HEK293 (cell line): ENCODE results near the gene PMP22.
A peak's percentile ranks its signal among the peaks of the same experiment; 100 is the strongest.

Source experiments
- CTCF ChIA-PET: fragments of 350-600 bp; formaldehyde crosslinking; extraction: SDS; loops from one replicate; lab custom pipeline; 2021; ENCODE audit warnings: antibody characterized with exemption; lab: Yijun Ruan, JAX
- POLR2A ChIA-PET: fragments of 300-600 bp; formaldehyde crosslinking; extraction: SDS; loops from one replicate; lab custom pipeline; 2020; ENCODE audit warnings: antibody characterized with exemption, inconsistent platforms; lab: Yijun Ruan, JAX
- H3K27ac ChIP-seq: fragments of 200-500 bp; sonication (Bioruptor generic); 2 replicates; pipeline ENCODE4 v1.5.1; 2014; ENCODE audit warnings: low read depth, low read length, control low read depth, inconsistent platforms; ENCODE audit errors: extremely low read depth
- H3K36me3 ChIP-seq, 2 experiments: fragments of 200-500 bp in 1 of 2; sonication (Bioruptor generic) in 1 of 2; 1 replicate in 1 of 2; 2 replicates in 1 of 2; pipeline ENCODE4 v1.5.1; 2014 to 2017; ENCODE audit warnings: inconsistent platforms in 2 of 2, low read length in 2 of 2; ENCODE audit not compliant: control insufficient read depth in 2 of 2, insufficient read depth in 1 of 2
- H3K4me1 ChIP-seq: fragments of 200-500 bp; sonication (Bioruptor generic); 2 replicates; pipeline ENCODE4 v1.5.1; 2014; ENCODE audit warnings: mild to moderate bottlenecking, low read length, inconsistent platforms; ENCODE audit not compliant: control insufficient read depth, insufficient read depth
- H3K4me3 ChIP-seq: 2 replicates; pipeline ENCODE4 v1.5.1; 2011; ENCODE audit warnings: low read depth, mild to moderate bottlenecking, control low read depth, low read length, moderate library complexity
- H3K9me3 ChIP-seq: fragments of 200-500 bp; sonication (Bioruptor generic); 2 replicates; pipeline ENCODE4 v1.5.1; 2014; ENCODE audit warnings: low read depth, low read length, inconsistent platforms; ENCODE audit not compliant: control insufficient read depth, insufficient read depth
- SCRT2 ChIP-seq: fragments of 450-650 bp; formaldehyde crosslinking; IDR thresholded peaks from 2 replicates; pipeline ENCODE4 v1.5.1; 2016; ENCODE audit warnings: missing biosample characterization, missing genetic modification characterization
- TCF7L2 ChIP-seq: IDR thresholded peaks from 2 replicates; pipeline ENCODE4 v1.6.1; 2011; ENCODE audit warnings: low read depth, mild to moderate bottlenecking, inconsistent platforms, low read length, moderate library complexity, borderline replicate concordance
- ZFP41 ChIP-seq: fragments of 450-650 bp; formaldehyde crosslinking; IDR thresholded peaks from 2 replicates; pipeline ENCODE4 v1.5.1; 2016; ENCODE audit warnings: missing biosample characterization, missing genetic modification characterization, borderline replicate concordance
- ZNF155 ChIP-seq: fragments of 450-650 bp; formaldehyde crosslinking; IDR thresholded peaks from 2 replicates; pipeline ENCODE4 v1.5.1; 2016; ENCODE audit warnings: missing biosample characterization, missing genetic modification characterization
- ZNF174 ChIP-seq: fragments of 450-650 bp; formaldehyde crosslinking; IDR thresholded peaks from 2 replicates; pipeline ENCODE4 v1.5.0; 2017; ENCODE audit warnings: missing biosample characterization, mild to moderate bottlenecking, missing genetic modification characterization
- ZNF184 ChIP-seq: fragments of 450-650 bp; IDR thresholded peaks from 2 replicates; pipeline ENCODE4 v1.5.1; 2018; ENCODE audit warnings: missing biosample characterization, mild to moderate bottlenecking, missing genetic modification characterization
- ZNF23 ChIP-seq: fragments of 450-650 bp; formaldehyde crosslinking; IDR thresholded peaks from 2 replicates; pipeline ENCODE4 v1.5.1; 2016; ENCODE audit warnings: missing biosample characterization, missing genetic modification characterization, borderline replicate concordance
- ZNF24 ChIP-seq: fragments of 450-650 bp; formaldehyde crosslinking; IDR thresholded peaks from 2 replicates; pipeline ENCODE4 v1.5.1; 2016; ENCODE audit warnings: missing biosample characterization, missing genetic modification characterization
- ZNF501 ChIP-seq: fragments of 450-650 bp; formaldehyde crosslinking; IDR thresholded peaks from 2 replicates; pipeline ENCODE4 v1.5.1; 2016; ENCODE audit warnings: missing biosample characterization, missing genetic modification characterization
- ZNF558 ChIP-seq: fragments of 450-650 bp; formaldehyde crosslinking; IDR thresholded peaks from 2 replicates; pipeline ENCODE4 v1.5.1; 2016; ENCODE audit warnings: missing biosample characterization, missing genetic modification characterization
- ZNF623 ChIP-seq: fragments of 450-650 bp; formaldehyde crosslinking; IDR thresholded peaks from 2 replicates; pipeline ENCODE4 v1.5.1; 2016; ENCODE audit warnings: missing biosample characterization, missing genetic modification characterization
- ZNF677 ChIP-seq: fragments of 450-650 bp; IDR thresholded peaks from 2 replicates; pipeline ENCODE4 v1.5.0; 2018; ENCODE audit warnings: missing biosample characterization, mild to moderate bottlenecking, missing genetic modification characterization, moderate library complexity
- ZNF777 ChIP-seq: fragments of 450-650 bp; formaldehyde crosslinking; IDR thresholded peaks from 2 replicates; pipeline ENCODE4 v1.5.1; 2017; ENCODE audit warnings: missing biosample characterization, missing genetic modification characterization, borderline replicate concordance
- TF ChIP-seq, protein P1 (sequence below): fragments of 450-650 bp; formaldehyde crosslinking; IDR thresholded peaks from 2 replicates; pipeline ENCODE4 v1.5.1; 2016; ENCODE audit warnings: missing biosample characterization, missing genetic modification characterization
- TF ChIP-seq, protein P2 (sequence below): fragments of 450-650 bp; formaldehyde crosslinking; IDR thresholded peaks from 2 replicates; pipeline ENCODE4 v1.5.1; 2016; ENCODE audit warnings: missing biosample characterization, missing genetic modification characterization
- TF ChIP-seq, protein P3 (sequence below): fragments of 450-650 bp; formaldehyde crosslinking; IDR thresholded peaks from 2 replicates; pipeline ENCODE4 v1.5.1; 2016; ENCODE audit warnings: missing biosample characterization, missing genetic modification characterization, borderline replicate concordance

PMP22 gene

DNA sequence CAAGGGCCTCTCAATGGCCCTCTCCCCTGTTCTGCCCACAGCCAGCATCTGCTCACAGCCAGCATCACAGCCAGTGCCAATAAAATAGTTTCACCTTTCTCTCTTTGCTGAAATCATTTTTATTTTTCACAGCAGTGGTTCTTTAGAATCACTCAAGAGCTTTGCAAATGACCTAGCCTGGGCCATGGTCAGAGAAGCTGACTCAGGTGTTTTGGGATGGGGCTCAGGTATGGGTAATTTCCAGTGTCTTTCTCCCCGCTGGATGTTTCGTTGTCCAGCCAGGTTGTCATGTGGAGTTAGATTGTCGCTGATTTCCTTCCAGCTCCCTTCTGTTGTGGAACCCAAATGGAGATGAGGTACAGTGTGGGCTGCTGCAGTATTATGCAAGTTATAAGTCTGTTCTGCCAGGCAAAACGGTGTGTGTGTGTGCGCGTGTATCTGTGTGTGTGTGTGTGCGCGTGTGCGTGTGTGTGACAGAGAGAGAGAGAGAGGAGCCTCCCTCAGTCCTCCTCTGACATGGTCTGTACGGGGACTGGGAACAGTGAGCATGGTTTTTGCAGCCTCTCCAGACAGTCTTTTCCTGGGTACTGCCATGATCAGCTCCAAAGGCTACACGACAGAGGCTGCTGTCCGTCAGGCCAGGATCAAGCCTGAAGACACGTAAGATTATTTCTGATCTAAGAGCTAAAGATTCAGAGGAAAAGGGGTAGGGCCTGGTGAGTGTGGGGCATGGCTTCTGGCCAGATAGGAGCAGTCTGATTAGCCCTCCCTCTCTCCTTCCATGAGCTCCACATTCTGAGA, 1.4 kb upstream of the PMP22 start (continued):
- no peak for TF ChIP-seq ZNF155 (tag by site-specific recombination)
- TF ChIP-seq, all 188 proteins: peak for 0

DNA sequence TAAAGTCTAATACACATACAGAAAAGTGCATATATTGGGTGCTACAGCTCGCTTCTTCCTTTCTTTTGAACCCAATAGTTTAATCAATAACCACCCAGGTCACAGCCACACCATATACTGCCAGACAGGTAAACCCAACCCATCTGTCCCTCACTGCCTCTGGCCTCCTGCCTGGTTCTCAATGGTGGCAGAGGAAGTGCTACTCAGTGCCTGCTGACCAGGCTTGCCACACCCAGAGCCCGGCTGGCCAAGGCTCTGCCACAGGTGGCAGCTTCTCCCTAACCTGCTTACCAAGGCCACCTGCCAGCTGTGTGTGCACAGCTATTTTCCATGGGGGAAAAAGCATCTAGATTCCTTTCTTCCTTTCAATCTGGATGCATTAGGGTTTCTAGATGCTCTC, 584 bp downstream of the PMP22 start:
- POLR2A ChIA-PET = no interaction called here
- peaks cover 7% of the 10 kb centered on the region for H3K4me1 ChIP-seq
- no peak overlapping the region for H3K27ac ChIP-seq
- no peak overlapping the region for H3K4me3 ChIP-seq
- no peaks in the 10 kb centered on the region for H3K9me3 ChIP-seq
- CTCF ChIA-PET = interaction anchor here (0.6 to 6.7 kb wide), 4 partner anchors 17 to 678 kb away, joined by 3 to 73 read pairs (median 6); no protein-coding TSS in a partner anchor
- TF ChIP-seq ZNF24 = no peak
- TF ChIP-seq SCRT2 (tag by site-specific recombination) = 0 out of 2 replicates have a peak, but pooled peaks have one; percentile 39
- TF ChIP-seq ZNF777 (tag by site-specific recombination) = no peak
- H3K36me3 ChIP-seq = no peaks in the 10 kb centered on the region

DNA sequence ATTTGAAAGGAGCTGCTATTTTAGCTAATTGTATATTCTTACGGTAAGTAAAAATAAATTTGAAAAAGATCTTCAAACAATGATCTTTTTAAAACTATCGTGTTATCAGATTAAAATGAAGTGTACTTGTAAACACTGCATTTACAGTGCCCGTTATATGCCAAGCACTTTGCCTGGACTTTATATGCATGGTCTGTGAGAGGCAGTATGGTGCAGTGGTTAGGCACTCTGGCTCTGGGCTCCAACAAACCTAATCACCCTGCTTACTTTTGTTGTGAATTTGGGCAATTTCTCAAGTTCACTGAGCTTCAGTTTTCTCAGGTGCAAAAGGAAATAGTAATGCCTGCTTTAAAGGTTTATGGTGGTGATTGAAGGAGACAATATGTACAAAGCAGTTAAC, 1.4 kb downstream of the PMP22 start:
- TF ChIP-seq, protein P1, sequence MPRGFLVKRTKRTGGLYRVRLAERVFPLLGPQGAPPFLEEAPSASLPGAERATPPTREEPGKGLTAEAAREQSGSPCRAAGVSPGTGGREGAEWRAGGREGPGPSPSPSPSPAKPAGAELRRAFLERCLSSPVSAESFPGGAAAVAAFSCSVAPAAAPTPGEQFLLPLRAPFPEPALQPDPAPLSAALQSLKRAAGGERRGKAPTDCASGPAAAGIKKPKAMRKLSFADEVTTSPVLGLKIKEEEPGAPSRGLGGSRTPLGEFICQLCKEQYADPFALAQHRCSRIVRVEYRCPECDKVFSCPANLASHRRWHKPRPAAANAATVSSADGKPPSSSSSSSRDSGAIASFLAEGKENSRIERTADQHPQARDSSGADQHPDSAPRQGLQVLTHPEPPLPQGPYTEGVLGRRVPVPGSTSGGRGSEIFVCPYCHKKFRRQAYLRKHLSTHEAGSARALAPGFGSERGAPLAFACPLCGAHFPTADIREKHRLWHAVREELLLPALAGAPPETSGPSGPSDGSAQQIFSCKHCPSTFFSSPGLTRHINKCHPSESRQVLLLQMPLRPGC (tag by site-specific recombination) = no peak
- TF ChIP-seq ZNF501 (no peak), ZNF184 (no peak), ZFP41 (tag by site-specific recombination) (no peak), ZNF174 (tag by site-specific recombination) (no peak), ZNF677 (tag by site-specific recombination) (no peak), ZNF558 (tag by site-specific recombination) (no peak), ZNF23 (tag by site-specific recombination) (no peak), TCF7L2 (no peak), ZNF623 (tag by site-specific recombination) (no peak)
- TF ChIP-seq, protein P2, sequence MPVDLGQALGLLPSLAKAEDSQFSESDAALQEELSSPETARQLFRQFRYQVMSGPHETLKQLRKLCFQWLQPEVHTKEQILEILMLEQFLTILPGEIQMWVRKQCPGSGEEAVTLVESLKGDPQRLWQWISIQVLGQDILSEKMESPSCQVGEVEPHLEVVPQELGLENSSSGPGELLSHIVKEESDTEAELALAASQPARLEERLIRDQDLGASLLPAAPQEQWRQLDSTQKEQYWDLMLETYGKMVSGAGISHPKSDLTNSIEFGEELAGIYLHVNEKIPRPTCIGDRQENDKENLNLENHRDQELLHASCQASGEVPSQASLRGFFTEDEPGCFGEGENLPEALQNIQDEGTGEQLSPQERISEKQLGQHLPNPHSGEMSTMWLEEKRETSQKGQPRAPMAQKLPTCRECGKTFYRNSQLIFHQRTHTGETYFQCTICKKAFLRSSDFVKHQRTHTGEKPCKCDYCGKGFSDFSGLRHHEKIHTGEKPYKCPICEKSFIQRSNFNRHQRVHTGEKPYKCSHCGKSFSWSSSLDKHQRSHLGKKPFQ = no peak
- TF ChIP-seq, protein P3, sequence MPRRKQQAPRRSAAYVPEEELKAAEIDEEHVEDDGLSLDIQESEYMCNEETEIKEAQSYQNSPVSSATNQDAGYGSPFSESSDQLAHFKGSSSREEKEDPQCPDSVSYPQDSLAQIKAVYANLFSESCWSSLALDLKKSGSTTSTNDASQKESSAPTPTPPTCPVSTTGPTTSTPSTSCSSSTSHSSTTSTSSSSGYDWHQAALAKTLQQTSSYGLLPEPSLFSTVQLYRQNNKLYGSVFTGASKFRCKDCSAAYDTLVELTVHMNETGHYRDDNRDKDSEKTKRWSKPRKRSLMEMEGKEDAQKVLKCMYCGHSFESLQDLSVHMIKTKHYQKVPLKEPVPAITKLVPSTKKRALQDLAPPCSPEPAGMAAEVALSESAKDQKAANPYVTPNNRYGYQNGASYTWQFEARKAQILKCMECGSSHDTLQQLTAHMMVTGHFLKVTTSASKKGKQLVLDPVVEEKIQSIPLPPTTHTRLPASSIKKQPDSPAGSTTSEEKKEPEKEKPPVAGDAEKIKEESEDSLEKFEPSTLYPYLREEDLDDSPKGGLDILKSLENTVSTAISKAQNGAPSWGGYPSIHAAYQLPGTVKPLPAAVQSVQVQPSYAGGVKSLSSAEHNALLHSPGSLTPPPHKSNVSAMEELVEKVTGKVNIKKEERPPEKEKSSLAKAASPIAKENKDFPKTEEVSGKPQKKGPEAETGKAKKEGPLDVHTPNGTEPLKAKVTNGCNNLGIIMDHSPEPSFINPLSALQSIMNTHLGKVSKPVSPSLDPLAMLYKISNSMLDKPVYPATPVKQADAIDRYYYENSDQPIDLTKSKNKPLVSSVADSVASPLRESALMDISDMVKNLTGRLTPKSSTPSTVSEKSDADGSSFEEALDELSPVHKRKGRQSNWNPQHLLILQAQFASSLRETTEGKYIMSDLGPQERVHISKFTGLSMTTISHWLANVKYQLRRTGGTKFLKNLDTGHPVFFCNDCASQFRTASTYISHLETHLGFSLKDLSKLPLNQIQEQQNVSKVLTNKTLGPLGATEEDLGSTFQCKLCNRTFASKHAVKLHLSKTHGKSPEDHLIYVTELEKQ (tag by site-specific recombination) = no peak
- ChIA-PET CTCF (interaction anchor here (0.8 to 6.7 kb wide), 5 partner anchors 15 to 679 kb away, joined by 3 to 73 read pairs (median 3); no protein-coding TSS in a partner anchor), POLR2A (interaction anchor here (0.9 kb wide), 1 partner anchor 240 kb away, joined by 4 read pairs; no protein-coding TSS in a partner anchor)
- Histone ChIP-seq H3K36me3 (peaks cover 0 to 5% of the 10 kb centered on the region in 2 experiments; a peak in 1 of 3 replicates), H3K27ac (no peak overlapping the region), H3K9me3 (no peaks in the 10 kb centered on the region), H3K4me3 (no peak overlapping the region), H3K4me1 (peaks cover 7% of the 10 kb centered on the region)
